Fibroblast of mammary gland (primary cell): ENCODE measurements around the gene CRTC2.
"Not testable (repeated sequence)": the region's sequence is repeated elsewhere in the genome, so short reads cannot be mapped to it uniquely, and the experiment has no call there.

Source experiments
- DNase-seq: peaks from one replicate; pipeline ENCODE4 v3.0.0-alpha.2; 2010; ENCODE audit warnings: low read depth
- H3K4me3 ChIP-seq: 2 replicates; pipeline ENCODE4 v1.5.1; 2011; ENCODE audit warnings: low read depth, mild to moderate bottlenecking, low read length, moderate library complexity; ENCODE audit not compliant: control insufficient read depth
- CTCF ChIP-seq: conservative IDR thresholded peaks from 2 replicates; pipeline ENCODE4 v1.5.1; 2011; ENCODE audit warnings: low read depth, low read length, inconsistent platforms; ENCODE audit not compliant: control insufficient read depth, insufficient read depth

Gene CRTC2, protein sequence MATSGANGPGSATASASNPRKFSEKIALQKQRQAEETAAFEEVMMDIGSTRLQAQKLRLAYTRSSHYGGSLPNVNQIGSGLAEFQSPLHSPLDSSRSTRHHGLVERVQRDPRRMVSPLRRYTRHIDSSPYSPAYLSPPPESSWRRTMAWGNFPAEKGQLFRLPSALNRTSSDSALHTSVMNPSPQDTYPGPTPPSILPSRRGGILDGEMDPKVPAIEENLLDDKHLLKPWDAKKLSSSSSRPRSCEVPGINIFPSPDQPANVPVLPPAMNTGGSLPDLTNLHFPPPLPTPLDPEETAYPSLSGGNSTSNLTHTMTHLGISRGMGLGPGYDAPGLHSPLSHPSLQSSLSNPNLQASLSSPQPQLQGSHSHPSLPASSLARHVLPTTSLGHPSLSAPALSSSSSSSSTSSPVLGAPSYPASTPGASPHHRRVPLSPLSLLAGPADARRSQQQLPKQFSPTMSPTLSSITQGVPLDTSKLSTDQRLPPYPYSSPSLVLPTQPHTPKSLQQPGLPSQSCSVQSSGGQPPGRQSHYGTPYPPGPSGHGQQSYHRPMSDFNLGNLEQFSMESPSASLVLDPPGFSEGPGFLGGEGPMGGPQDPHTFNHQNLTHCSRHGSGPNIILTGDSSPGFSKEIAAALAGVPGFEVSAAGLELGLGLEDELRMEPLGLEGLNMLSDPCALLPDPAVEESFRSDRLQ

DNA sequence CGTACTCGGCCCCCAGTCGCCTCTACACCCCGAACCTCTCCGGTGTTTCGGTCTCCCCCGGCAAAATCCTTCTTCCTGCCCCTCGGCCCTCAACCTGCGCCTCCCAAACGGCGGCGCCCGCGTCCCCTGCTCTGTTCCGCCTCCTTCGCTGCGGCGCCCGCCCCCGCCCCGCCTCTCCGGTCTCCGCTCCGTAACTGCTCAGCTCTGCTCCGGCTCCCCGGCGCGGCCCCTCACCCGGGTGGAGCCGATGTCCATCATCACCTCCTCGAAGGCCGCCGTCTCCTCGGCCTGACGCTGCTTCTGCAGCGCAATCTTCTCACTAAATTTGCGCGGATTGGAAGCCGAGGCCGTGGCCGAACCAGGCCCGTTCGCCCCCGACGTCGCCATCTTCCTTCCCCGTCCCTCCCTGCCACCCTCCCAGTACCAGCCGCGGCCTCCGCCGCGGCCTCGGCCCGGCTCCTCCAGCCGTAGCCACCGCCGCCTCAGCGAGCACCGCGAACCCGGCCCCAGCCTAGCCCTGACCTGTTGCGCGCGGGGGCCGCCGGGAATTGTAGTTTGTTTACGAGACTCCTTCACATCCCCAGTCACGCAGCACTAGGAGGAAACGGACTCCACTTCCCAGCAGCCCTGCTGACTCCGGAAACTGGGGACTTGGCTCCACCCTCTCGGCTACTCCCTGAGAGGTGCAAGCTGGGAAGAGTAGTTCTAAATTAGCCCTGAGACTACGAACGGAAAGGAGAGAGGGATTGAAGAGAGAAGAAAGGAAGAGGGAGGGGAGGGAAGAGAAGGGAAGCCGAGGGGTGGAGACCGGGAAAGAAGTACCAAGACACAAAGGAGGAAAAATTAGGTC lies at the start of gene CRTC2:
Gene CRTC2 (minus strand): TSS at position 502 of the 850 bp plus-strand sequence. CDS start 115 bp downstream, at position 387.
- no peak for TF ChIP-seq CTCF
- peak within 1 kb of the TSS; percentile 90 for H3K4me3 ChIP-seq
- DNase-seq = peak; percentile 98

DNA sequence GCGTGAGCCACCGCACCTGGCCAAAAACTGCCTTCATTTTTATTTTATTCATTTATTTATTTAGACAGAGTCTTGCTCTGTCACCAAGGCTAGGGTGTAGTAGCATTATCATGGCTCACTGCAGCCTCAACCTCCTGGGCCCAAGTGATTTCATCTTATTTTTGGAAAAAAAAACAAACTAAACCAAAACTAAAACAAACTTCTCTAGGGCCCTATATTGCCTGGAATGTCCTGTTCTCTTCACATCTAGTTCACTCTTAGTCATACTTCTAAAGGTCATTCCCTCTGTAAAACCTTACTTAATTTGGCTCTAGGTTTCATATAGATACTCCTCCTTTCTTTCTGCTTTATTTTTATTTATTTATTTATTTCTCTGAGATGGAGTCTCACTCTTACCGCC lies 47.7 kb upstream of the CRTC2 start:
- TF ChIP-seq CTCF = no peak
- peak; percentile 75 for DNase-seq

DNA sequence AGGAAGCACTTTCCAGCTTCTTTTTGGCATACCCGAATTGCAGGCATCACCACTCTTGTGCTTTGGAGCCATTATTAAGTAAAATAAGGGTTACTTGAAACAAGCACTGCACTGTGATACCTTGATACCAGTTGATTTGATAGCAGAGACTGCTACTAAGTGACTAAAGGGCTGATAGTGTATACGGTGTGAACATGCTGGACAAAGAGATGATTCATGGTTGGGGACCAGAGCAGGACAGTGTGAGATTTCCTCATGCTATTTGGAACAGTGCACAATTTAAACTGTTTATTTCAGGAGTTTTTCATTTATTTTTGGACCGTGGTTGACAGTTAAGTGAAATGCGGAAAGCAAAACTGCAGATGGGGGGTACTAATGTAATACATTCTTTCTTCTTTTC lies 42.0 kb upstream of the CRTC2 start:
- no peak for DNase-seq
- no peak for TF ChIP-seq CTCF
- no peak overlapping the region for H3K4me3 ChIP-seq

More for the DNA sequence above, 47.7 kb upstream of the CRTC2 start:
- no peak overlapping the region for H3K4me3 ChIP-seq

- DNase-seq, H3K4me3 ChIP-seq: not testable (repeated sequence)
Observed at GRCh38 chr1:153996882-153997281, 38.5 kb upstream of the CRTC2 start.

GRCh38 chr1:153995640-153996039 lies 37.2 kb upstream of the CRTC2 start:
- no peak for DNase-seq
- H3K4me3 ChIP-seq = no peak overlapping the region
- TF ChIP-seq CTCF = no peak

GRCh38 chr1:153995202-153995601 lies 36.8 kb upstream of the CRTC2 start:
- no peak overlapping the region for H3K4me3 ChIP-seq
- TF ChIP-seq CTCF = no peak
- DNase-seq = no peak
